ENCODE results near the gene CSRP2. TPM values are rescaled to one million over a fixed set of nuclear protein-coding genes. Genes with fewer than 3 reads are reported as not detected.

Gene CSRP2
- total RNA-seq, 1 experiment from 2014 or later, result 36.1 TPM

GRCh38 chr12:76855271-76855670 lies 23.5 kb downstream of the CSRP2 start:
- Histone ChIP-seq H3K27me3 (ENCODE audit: insufficient read depth, low read length) (no peaks in the 10 kb centered on the region), H3K4me2 (ENCODE audit: low read length) (no peak overlapping the region), H3K9me2 (ENCODE audit: insufficient read depth) (no peaks in the 10 kb centered on the region), H3K9ac (ENCODE audit: low read length) (no peak overlapping the region), H2AFZ (ENCODE audit: low read depth, low read length, poor library complexity, severe bottlenecking) (no peak overlapping the region), H3K9me3 (ENCODE audit: control insufficient read depth in 1 of 2, insufficient read depth in 1 of 2, low read depth in 1 of 2, low read length in 2 of 2) (peaks cover 0 to 3% of the 10 kb centered on the region in 2 experiments; a peak in 1 of 4 replicates), H3K79me2 (ENCODE audit: insufficient read depth, low read length) (no peaks in the 10 kb centered on the region), H3K4me1 (ENCODE audit: control insufficient read depth in 1 of 2, insufficient read depth in 2 of 2, low read length in 2 of 2) (no peaks in the 10 kb centered on the region), H3K4me3 (replicated peaks in 1 of 2; ENCODE audit: low read depth in 1 of 2, low read length in 2 of 2) (no peak overlapping the region), H4K20me1 (ENCODE audit: insufficient read depth) (no peaks in the 10 kb centered on the region), H3K36me3 (ENCODE audit: control insufficient read depth in 1 of 2, insufficient read depth in 2 of 2, low read length in 2 of 2) (peaks cover 2 to 15% of the 10 kb centered on the region in 2 experiments; a peak in 2 of 4 replicates), H3K27ac (ENCODE audit: low read depth, low read length) (no peak overlapping the region)
- no peak for DNase-seq (ENCODE audit: low read depth, low spot score)
- ChIA-PET CTCF (no interaction called here), POLR2A (no interaction called here), RAD21 (ENCODE audit: low non-redundant PET in 1 of 2, low total read pairs in 2 of 2, uncharacterized antibody in 2 of 2, unreplicated experiment in 2 of 2) (no interaction called here)
- BruUV-seq (replicated peaks), result no TSS peak
- intact Hi-C loops (cut with micrococcal nuclease), result no loop called here
- TF ChIP-seq ELF1 (IDR thresholded peaks at IDR 0.05; ENCODE audit: borderline replicate concordance, low read depth) (no peak), FOSL1 (IDR thresholded peaks at IDR 0.05; ENCODE audit: low read depth) (no peak), RAD21 (IDR thresholded peaks at IDR 0.05; ENCODE audit: low read depth) (no peak), CTCF (IDR thresholded peaks at IDR 0.05 in 2 of 3, conservative IDR thresholded peaks at IDR 0.05 in 1 of 3; ENCODE audit: borderline replicate concordance in 1 of 3, insufficient read depth in 1 of 3, low read depth in 2 of 3, low read length in 2 of 3) (no peak), EZH2 (IDR thresholded peaks at IDR 0.05) (no peak), SP1 (IDR thresholded peaks at IDR 0.05; ENCODE audit: low read depth) (no peak), ATF3 (IDR thresholded peaks at IDR 0.05) (no peak), EGR1 (IDR thresholded peaks at IDR 0.05; ENCODE audit: low read depth) (no peak), EZH2phosphoT487 (IDR thresholded peaks at IDR 0.05; ENCODE audit: borderline replicate concordance) (no peak), SRF (IDR thresholded peaks at IDR 0.05; ENCODE audit: low read depth) (no peak), JUND (IDR thresholded peaks at IDR 0.05) (no peak), SIN3A (IDR thresholded peaks at IDR 0.05; ENCODE audit: low read depth) (no peak), REST (IDR thresholded peaks at IDR 0.05; ENCODE audit: low read depth) (no peak), CEBPB (IDR thresholded peaks at IDR 0.05; ENCODE audit: low read depth) (no peak), ZNF274 (IDR thresholded peaks at IDR 0.05; ENCODE audit: low read depth, low read length) (no peak)
- no peak for ATAC-seq

All from HCT116 (cell line).